GM19324 (cell line): ENCODE measurements around the gene LINC00632.

ENCODE experiments used
- ATAC-seq: cut with Tn5 transposase; IDR thresholded peaks from one replicate; pipeline ENCODE4 v1.9.1; 2021; ENCODE audit warnings: mild to moderate bottlenecking, moderate library complexity; ENCODE audit not compliant: unreplicated experiment, low FRiP score

Gene LINC00632

DNA sequence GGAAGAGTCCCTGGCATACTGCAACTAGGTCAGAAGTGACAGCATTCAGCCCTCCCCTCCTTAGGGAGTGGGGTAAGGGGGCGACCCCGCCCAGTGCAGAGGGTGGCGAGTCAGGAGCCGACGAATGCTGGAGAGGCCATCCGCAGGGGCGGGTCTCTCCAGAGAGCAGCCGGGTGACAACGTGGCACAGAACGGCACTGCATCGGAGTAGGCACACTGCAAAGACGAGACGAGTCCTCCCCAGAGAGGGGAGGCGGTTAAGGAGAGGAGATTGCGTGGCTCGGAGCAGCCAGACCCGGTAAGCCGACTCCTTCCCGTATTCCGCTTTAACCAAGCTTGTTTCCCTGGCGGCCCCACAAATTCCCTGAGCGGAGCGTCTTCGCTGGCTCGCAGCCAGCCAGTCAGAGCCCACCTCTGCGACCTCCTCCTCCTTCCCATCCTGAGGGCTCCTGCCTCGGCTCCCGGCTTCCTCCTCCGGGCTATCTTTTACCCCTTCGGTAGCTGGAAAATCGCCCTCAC is 54.9 kb downstream of the LINC00632 start:
- ATAC-seq: no peak

GRCh38 chrX:140765043-140765784 is 55.7 kb downstream of the LINC00632 start:
- no peak for ATAC-seq

DNA sequence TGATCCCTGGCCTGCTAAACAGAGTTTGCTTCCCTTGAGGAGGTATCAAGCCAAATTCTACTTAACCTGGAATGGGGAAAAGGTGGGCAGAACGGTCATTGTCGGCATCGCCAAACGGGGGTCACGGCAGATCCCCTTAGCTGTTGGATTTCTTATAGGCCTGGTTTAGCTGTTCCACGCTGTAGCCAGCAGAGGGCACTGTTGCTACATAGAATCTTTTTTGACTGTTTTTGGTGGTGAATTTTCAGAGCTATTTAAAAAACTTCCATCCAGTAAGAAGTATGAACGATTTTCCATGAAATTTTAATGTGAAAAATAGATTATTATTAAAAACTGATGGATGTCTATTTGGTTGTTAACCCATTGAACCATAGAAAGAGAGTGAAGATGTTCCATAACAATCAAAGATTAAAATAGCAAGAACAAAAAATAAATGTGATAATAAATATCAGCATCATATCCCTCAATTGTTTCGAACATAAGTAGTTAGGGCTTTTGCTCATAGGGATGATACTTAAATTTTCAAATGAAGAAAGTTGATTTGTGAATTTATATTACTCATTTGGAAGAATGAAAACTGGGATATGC is 56.6 kb downstream of the LINC00632 start:
- ATAC-seq: no peak

GRCh38 chrX:140767646-140768045 is 58.1 kb downstream of the LINC00632 start:
- no peak for ATAC-seq

DNA sequence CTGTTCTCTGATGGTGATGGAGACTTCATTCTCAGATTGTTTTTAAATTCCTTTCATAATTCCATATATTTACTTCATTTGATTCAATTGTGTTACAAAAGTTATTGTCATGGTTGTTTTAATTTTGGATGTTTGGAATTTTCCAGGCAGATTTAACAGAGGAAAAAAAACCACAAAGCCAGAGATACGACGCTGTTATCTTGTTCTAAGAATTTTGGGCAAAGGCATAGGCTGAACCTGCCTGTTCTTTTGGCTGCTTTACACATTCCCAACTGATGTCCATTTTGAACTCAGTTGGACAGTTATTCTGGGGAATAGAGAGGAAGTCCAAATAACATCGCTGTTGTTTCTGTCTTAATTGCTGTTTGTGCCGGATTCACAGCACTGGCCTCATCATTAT is 65.7 kb downstream of the LINC00632 start:
- ATAC-seq: no peak

GRCh38 chrX:140776320-140776719 is 66.8 kb downstream of the LINC00632 start:
- ATAC-seq: no peak

DNA sequence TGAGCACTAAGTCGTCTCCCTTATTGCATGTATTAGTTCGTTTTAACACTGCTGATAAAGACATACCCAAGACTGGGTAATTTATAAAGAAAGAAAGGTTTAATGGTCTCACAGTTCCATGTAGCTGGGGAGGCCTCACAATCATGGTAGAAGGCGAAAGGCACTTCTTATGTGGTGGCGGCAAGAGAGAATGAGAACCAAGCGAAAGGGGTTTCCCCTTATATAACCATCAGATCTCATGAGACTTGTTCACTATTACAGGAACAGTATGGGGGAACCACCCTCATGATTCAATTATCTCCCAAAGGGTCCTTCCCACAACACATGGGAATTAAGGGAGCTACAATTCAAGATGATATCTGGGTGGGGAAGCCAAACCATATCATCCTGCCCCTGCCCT is 85.1 kb downstream of the LINC00632 start:
- no peak for ATAC-seq

DNA sequence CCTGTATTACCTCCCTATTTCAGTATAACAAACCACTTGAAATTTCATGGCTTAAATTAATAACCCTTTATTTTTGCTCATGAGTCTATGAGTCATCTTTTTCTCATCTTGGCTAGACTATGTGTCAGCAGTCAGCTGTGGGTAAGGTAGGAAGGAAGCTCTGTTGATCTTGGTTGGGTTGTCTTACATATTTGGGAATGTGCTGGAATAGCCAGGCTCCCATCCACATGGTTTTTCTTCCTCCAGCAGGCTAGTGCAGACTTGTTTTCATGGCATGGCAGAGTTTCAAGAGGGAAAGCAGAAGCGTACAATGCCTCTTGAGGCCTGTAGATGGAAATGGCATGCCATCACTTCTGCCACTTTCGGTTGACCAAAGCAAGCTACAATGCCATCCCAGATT is 89.7 kb downstream of the LINC00632 start:
- ATAC-seq: no peak

GRCh38 chrX:140804292-140804691 is 94.7 kb downstream of the LINC00632 start:
- ATAC-seq: no peak

GRCh38 chrX:140815868-140816267 is 106.3 kb downstream of the LINC00632 start:
- ATAC-seq: no peak

- no peak for ATAC-seq
Observed at GRCh38 chrX:140817943-140818342, 108.4 kb downstream of the LINC00632 start.

DNA sequence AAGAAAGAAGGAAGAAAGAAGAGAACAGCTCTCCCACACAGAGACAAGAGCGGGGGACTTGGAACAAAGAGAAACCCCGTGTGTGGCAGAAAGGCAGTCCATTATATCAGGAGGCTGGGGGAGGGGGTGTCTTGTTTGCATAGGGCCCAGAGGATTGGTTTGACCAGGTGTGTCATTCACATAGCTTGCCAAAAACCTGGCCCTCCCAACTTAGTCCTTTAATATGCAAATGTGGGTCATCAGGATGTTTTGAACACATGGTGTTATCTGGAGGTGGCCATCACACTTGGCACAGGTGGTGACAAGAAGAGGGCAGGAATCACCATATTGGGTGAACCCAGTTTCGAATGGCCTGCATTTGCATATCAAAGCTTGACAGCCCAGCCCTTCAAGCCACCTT is 111.7 kb downstream of the LINC00632 start:
- no peak for ATAC-seq

- ATAC-seq: no peak
Observed at GRCh38 chrX:140822184-140822583, 112.6 kb downstream of the LINC00632 start.

DNA sequence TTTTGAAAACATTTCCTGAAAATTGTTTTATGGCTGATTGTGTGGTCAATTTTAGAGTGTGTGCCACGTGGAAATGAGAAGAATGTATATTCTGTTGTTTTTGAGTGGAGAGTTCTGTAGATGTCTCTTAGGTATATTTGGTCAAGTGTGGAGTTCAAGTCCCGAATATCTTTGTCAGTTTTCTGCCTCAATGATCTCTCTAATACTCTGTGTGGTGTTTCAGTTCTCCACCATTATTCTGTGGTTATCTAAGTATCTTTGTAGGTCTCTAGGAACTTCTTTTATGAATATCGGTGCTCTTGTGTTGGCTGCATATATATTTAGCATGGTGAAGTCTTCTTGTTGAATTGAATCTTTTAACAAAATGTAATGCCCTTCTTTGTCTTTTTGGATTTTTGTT is 113.3 kb downstream of the LINC00632 start:
- no peak for ATAC-seq

- no peak for ATAC-seq
Observed at GRCh38 chrX:140836874-140837273, 127.3 kb downstream of the LINC00632 start.
